ENCODE data around the gene MARCHF4. TPM values are rescaled to one million over a fixed set of nuclear protein-coding genes. Genes with fewer than 3 reads are reported as not detected.
A peak's percentile ranks its signal among the peaks of the same experiment; 100 is the strongest.
"Not testable (repeated sequence)": the region's sequence is repeated elsewhere in the genome, so short reads cannot be mapped to it uniquely, and the experiment has no call there.

MARCHF4 gene
- total RNA-seq, 2 donors from 2014 or later: not detected

GRCh38 chr2:216404010-216404618 is 31.8 kb upstream of the MARCHF4 start:
- H3K4me1 Mint-ChIP-seq: no peaks in the 10 kb centered on the region
- H3K4me3 Mint-ChIP-seq: no peak overlapping the region
- no peak overlapping the region for H3K27ac Mint-ChIP-seq
- no peaks in the 10 kb centered on the region for H3K9me3 Mint-ChIP-seq
- ATAC-seq (replicated peaks): peak; percentile 59
- peaks cover 8% of the 10 kb centered on the region for H3K27me3 Mint-ChIP-seq
- H3K36me3 Mint-ChIP-seq (ENCODE audit: low read depth): no peaks in the 10 kb centered on the region

GRCh38 chr2:216402751-216403150 is 30.5 kb upstream of the MARCHF4 start:
- no peaks in the 10 kb centered on the region for H3K4me1 Mint-ChIP-seq
- H3K4me3 Mint-ChIP-seq: no peak overlapping the region
- no peak for ATAC-seq (replicated peaks)
- no peak overlapping the region for H3K27ac Mint-ChIP-seq
- peaks cover 3% of the 10 kb centered on the region for H3K27me3 Mint-ChIP-seq
- H3K36me3 Mint-ChIP-seq (ENCODE audit: low read depth): no peaks in the 10 kb centered on the region
- no peaks in the 10 kb centered on the region for H3K9me3 Mint-ChIP-seq

- Mint-ChIP-seq H3K27me3 (peaks cover 5% of the 10 kb centered on the region), H3K36me3 (ENCODE audit: low read depth) (no peaks in the 10 kb centered on the region), H3K4me3 (no peak overlapping the region), H3K4me1 (no peaks in the 10 kb centered on the region), H3K27ac (no peak overlapping the region), H3K9me3 (no peaks in the 10 kb centered on the region)
- ATAC-seq (replicated peaks): no peak
Observed at GRCh38 chr2:216399621-216400020, 27.3 kb upstream of the MARCHF4 start.

- Mint-ChIP-seq H3K4me1 (no peaks in the 10 kb centered on the region), H3K4me3 (no peak overlapping the region), H3K9me3 (no peaks in the 10 kb centered on the region), H3K36me3 (ENCODE audit: low read depth) (no peaks in the 10 kb centered on the region), H3K27ac (no peak overlapping the region), H3K27me3 (peaks cover 5% of the 10 kb centered on the region)
- ATAC-seq (replicated peaks): no peak
Observed at GRCh38 chr2:216394881-216395280, 22.6 kb upstream of the MARCHF4 start.

- no peaks in the 10 kb centered on the region for H3K36me3 Mint-ChIP-seq (ENCODE audit: low read depth)
- H3K4me3 Mint-ChIP-seq: no peak overlapping the region
- peaks cover 5% of the 10 kb centered on the region for H3K27me3 Mint-ChIP-seq
- peaks cover 7% of the 10 kb centered on the region for H3K4me1 Mint-ChIP-seq
- no peaks in the 10 kb centered on the region for H3K9me3 Mint-ChIP-seq
- H3K27ac Mint-ChIP-seq: no peak overlapping the region
- no peak for ATAC-seq (replicated peaks)
Observed at GRCh38 chr2:216392945-216393840, 20.9 kb upstream of the MARCHF4 start.

GRCh38 chr2:216392018-216392562 is 19.8 kb upstream of the MARCHF4 start:
- Mint-ChIP-seq H3K4me3 (no peak overlapping the region), H3K36me3 (ENCODE audit: low read depth) (no peaks in the 10 kb centered on the region), H3K9me3 (no peaks in the 10 kb centered on the region), H3K27ac (no peak overlapping the region), H3K4me1 (peaks cover 14% of the 10 kb centered on the region), H3K27me3 (peaks cover 5% of the 10 kb centered on the region)
- no peak for ATAC-seq (replicated peaks)

GRCh38 chr2:216391401-216391800 is 19.1 kb upstream of the MARCHF4 start:
- Mint-ChIP-seq H3K27ac (no peak overlapping the region), H3K4me3 (no peak overlapping the region), H3K4me1 (peaks cover 14% of the 10 kb centered on the region), H3K27me3 (peaks cover 5% of the 10 kb centered on the region), H3K36me3 (ENCODE audit: low read depth) (no peaks in the 10 kb centered on the region), H3K9me3 (no peaks in the 10 kb centered on the region)
- ATAC-seq (replicated peaks): no peak

- no peak overlapping the region for H3K4me3 Mint-ChIP-seq
Observed at GRCh38 chr2:216389570-216389969, 17.3 kb upstream of the MARCHF4 start.

GRCh38 chr2:216388046-216388884 is 16.0 kb upstream of the MARCHF4 start:
- H3K9me3 Mint-ChIP-seq: no peaks in the 10 kb centered on the region
- H3K27ac Mint-ChIP-seq: peak overlapping the region; percentile 80
- peak; percentile 98 for ATAC-seq (replicated peaks)
- no peaks in the 10 kb centered on the region for H3K36me3 Mint-ChIP-seq (ENCODE audit: low read depth)
- peaks cover 4% of the 10 kb centered on the region for H3K27me3 Mint-ChIP-seq
- peak overlapping the region; percentile 3 for H3K4me3 Mint-ChIP-seq
- H3K4me1 Mint-ChIP-seq: peaks cover 14% of the 10 kb centered on the region

More at GRCh38 chr2:216389570-216389969, 17.3 kb upstream of the MARCHF4 start:
- Mint-ChIP-seq H3K4me1 (peaks cover 14% of the 10 kb centered on the region), H3K27me3 (peaks cover 4% of the 10 kb centered on the region), H3K9me3 (no peaks in the 10 kb centered on the region), H3K36me3 (ENCODE audit: low read depth) (no peaks in the 10 kb centered on the region), H3K27ac (no peak overlapping the region)
- no peak for ATAC-seq (replicated peaks)

GRCh38 chr2:216387262-216387661 is 15.0 kb upstream of the MARCHF4 start:
- no peak for ATAC-seq (replicated peaks)
- peaks cover 4% of the 10 kb centered on the region for H3K27me3 Mint-ChIP-seq
- H3K4me1 Mint-ChIP-seq: peaks cover 14% of the 10 kb centered on the region

GRCh38 chr2:216385478-216385877 is 13.2 kb upstream of the MARCHF4 start:
- H3K27ac Mint-ChIP-seq: no peak overlapping the region
- peaks cover 4% of the 10 kb centered on the region for H3K27me3 Mint-ChIP-seq
- H3K4me3 Mint-ChIP-seq: no peak overlapping the region
- H3K4me1 Mint-ChIP-seq: peaks cover 14% of the 10 kb centered on the region
- no peaks in the 10 kb centered on the region for H3K36me3 Mint-ChIP-seq (ENCODE audit: low read depth)
- no peak for ATAC-seq (replicated peaks)
- no peaks in the 10 kb centered on the region for H3K9me3 Mint-ChIP-seq

More at GRCh38 chr2:216387262-216387661, 15.0 kb upstream of the MARCHF4 start:
- no peaks in the 10 kb centered on the region for H3K36me3 Mint-ChIP-seq (ENCODE audit: low read depth)
- no peak overlapping the region for H3K4me3 Mint-ChIP-seq
- no peak overlapping the region for H3K27ac Mint-ChIP-seq
- H3K9me3 Mint-ChIP-seq: no peaks in the 10 kb centered on the region

- H3K36me3 Mint-ChIP-seq (ENCODE audit: low read depth); ATAC-seq (replicated peaks); H3K9me3 Mint-ChIP-seq; H3K27ac Mint-ChIP-seq; H3K4me3 Mint-ChIP-seq; H3K27me3 Mint-ChIP-seq: not testable (repeated sequence)
- peaks cover 14% of the 10 kb centered on the region for H3K4me1 Mint-ChIP-seq
Observed at GRCh38 chr2:216384409-216384808, 12.1 kb upstream of the MARCHF4 start.

- Mint-ChIP-seq H3K4me1 (no peaks in the 10 kb centered on the region), H3K4me3 (no peak overlapping the region), H3K27me3 (peaks cover 5% of the 10 kb centered on the region), H3K9me3 (no peaks in the 10 kb centered on the region), H3K27ac (no peak overlapping the region), H3K36me3 (ENCODE audit: low read depth) (no peaks in the 10 kb centered on the region)
- no peak for ATAC-seq (replicated peaks)
Observed at GRCh38 chr2:216379977-216380376, 7.7 kb upstream of the MARCHF4 start.

- H3K4me1 Mint-ChIP-seq: peaks cover 19% of the 10 kb centered on the region
- peaks cover 30% of the 10 kb centered on the region for H3K27me3 Mint-ChIP-seq
- H3K4me3 Mint-ChIP-seq: no peak overlapping the region
- H3K27ac Mint-ChIP-seq: no peak overlapping the region
- H3K9me3 Mint-ChIP-seq: peaks cover 4% of the 10 kb centered on the region
- H3K36me3 Mint-ChIP-seq (ENCODE audit: low read depth): peaks cover 8% of the 10 kb centered on the region
- no peak for ATAC-seq (replicated peaks)
Observed at GRCh38 chr2:216375286-216375685, 3.0 kb upstream of the MARCHF4 start.
